HG02763 (cell line): ENCODE results near the gene KDM4E.
"Not testable (repeated sequence)": the region's sequence is repeated elsewhere in the genome, so short reads cannot be mapped to it uniquely, and the experiment has no call there.

Experiments used
- ATAC-seq: cut with Tn5 transposase; IDR thresholded peaks from one replicate; pipeline ENCODE4 v1.9.1; 2021; ENCODE audit warnings: mild to moderate bottlenecking, moderate library complexity; ENCODE audit not compliant: unreplicated experiment

KDM4E gene

GRCh38 chr11:95024958-95025357 is at the start of gene KDM4E:
KDM4E (plus strand) TSS chr11:95025258; CDS start chr11:95025558, 300 bp downstream.
- ATAC-seq: no peak

- ATAC-seq: no peak
Measured at GRCh38 chr11:94975599-94975998, 49.5 kb upstream of the KDM4E start.

DNA sequence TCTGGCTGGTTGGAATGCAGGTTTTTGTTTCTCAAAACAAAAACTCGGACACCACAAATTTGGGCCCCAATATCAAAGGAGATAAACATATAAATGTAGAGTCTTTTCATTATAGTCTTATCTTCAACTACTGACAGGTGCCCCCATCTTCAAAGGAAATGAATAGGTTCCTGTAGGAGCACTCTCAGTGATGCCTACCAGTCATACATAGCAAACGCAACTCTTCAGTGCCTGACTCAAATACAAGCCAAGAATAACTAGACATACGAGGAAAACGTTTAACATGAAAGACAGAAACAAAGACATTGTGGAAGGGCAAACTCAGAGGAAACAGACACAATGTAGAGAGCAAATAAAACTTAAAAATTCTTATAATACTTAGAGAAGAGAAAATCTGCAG is 37.7 kb upstream of the KDM4E start:
- ATAC-seq: no peak

DNA sequence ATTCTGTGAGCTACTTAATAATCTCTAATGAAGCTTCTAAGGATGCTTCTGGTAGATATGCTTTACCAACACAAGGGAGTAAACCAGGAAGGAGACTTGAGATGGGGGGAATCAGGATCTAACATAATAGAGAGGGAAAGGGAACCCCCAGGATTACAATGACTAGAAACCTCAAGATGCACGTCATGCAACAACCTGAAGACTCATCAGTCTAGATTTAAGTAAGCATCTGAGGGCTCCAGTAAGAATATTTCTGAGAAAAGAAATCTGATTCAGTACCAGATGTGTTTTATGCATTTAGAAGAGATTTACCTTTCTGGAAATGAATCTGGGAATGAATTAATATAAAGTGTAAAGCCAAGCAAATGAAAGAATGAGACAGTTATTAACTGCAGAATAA is 36.3 kb upstream of the KDM4E start:
- ATAC-seq: no peak

DNA sequence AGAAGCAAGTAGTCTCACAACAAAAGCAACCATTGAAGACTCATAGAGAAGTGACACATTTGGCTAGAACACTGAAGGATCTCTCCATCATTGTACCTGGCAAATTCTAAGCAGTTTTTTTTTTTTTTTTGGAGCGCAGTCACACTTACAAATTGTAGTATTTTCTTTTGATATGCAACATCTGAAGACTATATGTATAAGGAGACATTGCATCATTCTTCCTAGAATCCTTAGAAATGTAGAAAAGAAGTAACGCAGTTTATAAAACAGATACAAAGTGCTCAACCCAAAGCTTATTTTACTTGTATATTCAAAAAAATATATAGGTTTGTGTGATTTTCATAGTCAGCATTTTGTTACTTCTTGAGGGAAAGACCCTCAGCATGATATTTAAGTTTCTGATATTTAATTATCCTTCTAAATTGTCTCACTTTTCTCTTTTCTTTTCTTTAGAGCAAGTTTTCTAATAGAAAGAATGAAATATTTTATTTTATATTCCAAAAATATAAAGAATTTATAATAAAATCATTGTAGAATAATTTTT is 31.6 kb upstream of the KDM4E start:
- no peak for ATAC-seq

DNA sequence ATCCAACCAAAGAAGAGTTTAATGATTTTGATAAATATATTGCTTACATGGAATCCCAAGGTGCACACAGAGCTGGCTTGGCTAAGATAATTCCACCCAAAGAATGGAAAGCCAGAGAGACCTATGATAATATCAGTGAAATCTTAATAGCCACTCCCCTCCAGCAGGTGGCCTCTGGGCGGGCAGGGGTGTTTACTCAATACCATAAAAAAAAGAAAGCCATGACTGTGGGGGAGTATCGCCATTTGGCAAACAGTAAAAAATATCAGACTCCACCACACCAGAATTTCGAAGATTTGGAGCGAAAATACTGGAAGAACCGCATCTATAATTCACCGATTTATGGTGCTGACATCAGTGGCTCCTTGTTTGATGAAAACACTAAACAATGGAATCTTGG is 27.6 kb upstream of the KDM4E start:
- no peak for ATAC-seq

- no peak for ATAC-seq
Measured at GRCh38 chr11:94998285-94998684, 26.8 kb upstream of the KDM4E start.

DNA sequence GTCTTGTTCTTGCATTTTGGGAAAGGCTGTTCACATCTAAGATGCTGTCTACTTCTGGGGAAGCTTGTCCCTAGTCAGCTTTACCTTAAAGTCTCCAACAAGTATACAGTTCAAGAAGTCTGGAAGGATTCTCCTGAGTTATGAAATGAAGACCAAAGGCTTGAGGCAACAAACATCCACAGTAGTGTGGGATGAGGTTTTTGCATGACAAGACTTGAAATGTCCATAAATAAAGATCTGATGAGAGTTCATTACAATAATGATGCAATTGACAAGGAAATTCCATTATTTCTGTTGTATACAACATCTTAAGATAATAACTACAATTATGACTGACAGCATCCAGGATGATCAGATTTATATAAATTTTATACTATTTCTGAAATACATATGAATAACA is 21.3 kb upstream of the KDM4E start:
- ATAC-seq: no peak

- no peak for ATAC-seq
Measured at GRCh38 chr11:95005642-95006041, 19.4 kb upstream of the KDM4E start.

DNA sequence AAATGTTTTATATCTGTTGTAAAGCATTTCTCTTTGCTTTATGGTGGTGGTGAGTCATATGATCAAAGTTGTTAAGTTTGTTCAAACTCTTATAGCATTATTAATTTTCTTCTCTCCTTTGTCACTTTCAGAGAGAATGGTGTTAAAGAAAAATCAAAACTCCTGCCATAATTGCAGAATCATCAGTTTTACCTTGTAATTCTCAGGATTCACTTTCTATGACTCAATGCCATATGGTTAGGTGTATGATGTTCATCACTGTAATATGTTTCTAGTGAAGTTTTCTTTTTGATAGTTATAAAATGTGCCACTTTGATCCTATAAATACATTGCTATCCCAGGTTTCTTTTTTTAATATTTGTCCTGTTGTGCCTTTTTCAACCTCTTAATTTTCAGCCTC is 13.7 kb upstream of the KDM4E start:
- no peak for ATAC-seq

GRCh38 chr11:95014184-95014821 is 10.8 kb upstream of the KDM4E start:
- no peak for ATAC-seq

DNA sequence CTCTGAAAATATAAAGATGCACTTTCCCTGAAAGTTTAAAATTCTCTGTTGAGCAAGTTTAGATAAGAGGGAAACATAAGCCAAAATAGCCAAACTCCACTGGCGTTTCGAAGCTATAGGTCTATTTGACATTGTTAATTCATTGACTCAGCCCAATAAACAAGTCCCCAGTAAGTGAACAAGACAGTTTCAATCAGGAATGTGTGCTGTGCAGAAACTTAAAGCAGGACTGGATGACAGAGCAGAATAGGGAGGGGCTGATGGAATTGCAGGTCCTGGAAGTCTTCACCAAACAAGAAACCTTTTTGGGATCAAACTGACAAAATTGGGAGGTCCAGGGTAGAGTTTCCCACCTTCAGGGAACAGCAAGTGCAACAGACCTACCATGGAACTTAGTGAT is 8.9 kb upstream of the KDM4E start:
- ATAC-seq: no peak

DNA sequence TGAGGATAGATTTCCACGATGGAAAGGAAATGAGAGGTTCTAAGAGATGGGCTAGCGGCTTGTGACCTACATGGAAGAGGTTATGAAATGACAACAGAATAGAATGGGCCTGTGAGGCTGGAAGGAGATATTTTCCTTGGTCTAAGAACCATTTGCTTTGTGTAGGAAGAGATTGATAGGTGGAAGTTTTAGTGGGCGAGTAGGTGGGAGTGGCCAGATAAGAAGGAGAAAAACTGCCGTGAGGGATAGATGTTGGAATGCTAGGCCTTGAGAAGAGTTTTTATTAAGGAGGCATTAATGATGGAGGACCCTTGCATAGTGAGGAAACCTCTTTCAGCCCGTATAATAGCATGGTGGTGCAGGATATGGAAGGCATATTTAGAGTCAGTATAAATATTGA is 3.6 kb upstream of the KDM4E start:
- not testable (repeated sequence) for ATAC-seq

- ATAC-seq: not testable (repeated sequence)
Measured at GRCh38 chr11:95025594-95025993, 536 bp downstream of the KDM4E start.

DNA sequence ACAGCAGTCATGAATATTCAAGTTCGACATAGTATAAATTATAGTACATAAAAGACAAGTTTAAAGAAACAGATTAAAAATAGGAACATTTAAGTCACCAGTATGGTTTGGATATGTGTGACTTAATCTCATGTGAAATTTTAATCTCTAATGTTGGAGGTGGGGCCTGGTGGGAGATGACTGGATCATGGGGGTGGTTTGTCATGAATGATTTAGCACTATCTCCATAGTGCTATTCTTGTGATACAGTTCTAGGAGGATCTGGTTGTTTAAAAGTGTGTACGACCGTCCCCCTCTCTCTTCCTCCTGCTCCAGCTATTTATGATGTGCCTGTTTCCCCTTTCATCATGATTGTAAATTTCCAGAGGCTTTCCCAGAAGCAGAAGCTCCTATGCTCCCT is 3.3 kb downstream of the KDM4E start:
- no peak for ATAC-seq

GRCh38 chr11:95033051-95033450 is 8.0 kb downstream of the KDM4E start:
- ATAC-seq: no peak

- no peak for ATAC-seq
Measured at GRCh38 chr11:95035316-95035715, 10.3 kb downstream of the KDM4E start.

DNA sequence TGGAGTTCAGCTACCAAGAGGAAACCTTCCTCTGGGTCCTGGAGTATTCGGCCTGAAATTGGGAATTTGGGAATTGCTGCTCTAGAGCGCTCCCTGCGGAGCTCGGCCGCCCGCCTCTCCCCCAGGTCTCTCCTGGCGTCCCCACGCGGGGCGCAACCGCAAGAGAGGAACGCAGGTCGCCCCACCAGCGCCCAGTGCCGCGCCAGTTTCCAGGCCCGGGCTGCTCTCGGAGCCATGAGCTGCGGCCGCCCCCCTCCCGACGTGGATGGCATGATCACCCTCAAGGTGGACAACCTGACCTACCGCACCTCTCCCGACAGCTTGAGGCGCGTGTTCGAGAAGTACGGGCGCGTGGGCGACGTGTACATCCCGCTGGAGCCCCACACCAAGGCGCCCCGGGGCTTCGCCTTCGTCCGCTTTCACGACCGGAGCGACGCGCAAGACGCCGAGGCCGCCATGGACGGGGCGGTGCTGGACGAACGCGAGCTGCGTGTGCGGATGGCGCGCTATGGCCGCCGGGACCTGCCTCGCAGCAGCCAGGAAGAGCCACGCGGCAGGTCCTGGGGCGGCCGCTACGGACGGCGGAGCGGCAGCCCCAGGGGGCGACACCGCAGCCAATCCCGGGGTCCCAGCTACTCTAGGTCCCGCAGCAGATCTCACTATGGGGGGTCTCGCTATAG is 12.4 kb downstream of the KDM4E start:
- not testable (repeated sequence) for ATAC-seq

DNA sequence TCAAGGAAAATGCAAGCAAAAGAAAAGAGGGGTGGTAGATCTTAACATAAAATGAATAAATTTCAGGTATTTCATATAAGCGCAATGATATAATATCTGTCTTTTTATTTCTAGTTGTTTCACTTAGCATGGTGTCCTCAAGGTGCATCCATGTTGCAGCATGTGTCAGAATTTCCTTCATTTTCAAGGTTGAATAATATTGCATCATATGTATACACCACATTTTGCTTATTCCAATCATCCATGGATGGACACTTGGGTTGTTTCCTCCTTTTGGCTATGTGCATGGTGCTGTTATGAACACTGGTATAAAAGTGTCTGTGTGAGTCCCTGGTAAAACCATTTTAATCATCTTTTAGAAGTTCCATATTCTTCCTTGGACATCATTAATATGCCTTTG is 17.2 kb downstream of the KDM4E start:
- ATAC-seq: no peak

- ATAC-seq: no peak
Measured at GRCh38 chr11:95042906-95043305, 17.8 kb downstream of the KDM4E start.

DNA sequence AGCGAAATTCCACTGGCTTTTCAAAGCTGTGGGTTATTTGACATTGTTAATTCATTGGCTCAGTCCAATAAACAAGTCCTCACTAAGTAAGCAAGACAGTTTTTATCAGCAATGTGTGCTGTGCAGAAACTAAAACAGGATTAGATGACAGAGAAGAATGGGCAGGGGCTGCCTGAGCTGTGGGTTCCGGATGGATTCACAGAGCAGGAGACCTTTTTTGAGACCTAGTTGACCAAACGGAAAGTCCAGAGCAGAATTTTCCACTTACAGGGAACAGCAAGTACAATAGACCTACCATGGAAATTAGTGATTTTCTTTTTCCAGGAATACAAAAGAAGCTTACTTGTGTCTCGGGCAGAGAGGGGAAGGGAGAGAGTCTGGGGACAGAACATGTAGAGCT is 19.0 kb downstream of the KDM4E start:
- ATAC-seq: no peak

DNA sequence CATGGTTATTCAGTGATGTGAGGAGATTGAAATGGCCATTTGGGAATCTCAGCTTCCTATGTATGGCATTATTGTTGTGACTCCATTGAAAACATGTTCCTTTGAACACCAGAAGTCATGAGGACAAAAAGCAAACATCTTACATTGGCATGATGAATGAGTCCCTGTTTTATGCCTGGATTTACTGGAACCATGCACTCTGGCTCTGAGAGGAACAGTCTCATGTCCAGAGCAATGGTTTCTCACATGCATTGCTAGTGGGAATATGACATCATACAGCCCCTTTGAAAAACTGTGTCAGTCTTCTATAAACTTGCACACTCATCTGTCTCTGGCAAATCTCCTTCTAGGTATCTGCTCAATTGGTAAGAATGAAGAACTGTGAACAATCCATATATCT is 20.8 kb downstream of the KDM4E start:
- ATAC-seq: no peak

- ATAC-seq: not testable (repeated sequence)
Measured at GRCh38 chr11:95049122-95049521, 24.1 kb downstream of the KDM4E start, which contains the start of gene KDM4F. KDM4F (plus strand) TSS chr11:95049422.
